ENCODE measurements around the gene SSNA1.

The SSNA1 gene

DNA sequence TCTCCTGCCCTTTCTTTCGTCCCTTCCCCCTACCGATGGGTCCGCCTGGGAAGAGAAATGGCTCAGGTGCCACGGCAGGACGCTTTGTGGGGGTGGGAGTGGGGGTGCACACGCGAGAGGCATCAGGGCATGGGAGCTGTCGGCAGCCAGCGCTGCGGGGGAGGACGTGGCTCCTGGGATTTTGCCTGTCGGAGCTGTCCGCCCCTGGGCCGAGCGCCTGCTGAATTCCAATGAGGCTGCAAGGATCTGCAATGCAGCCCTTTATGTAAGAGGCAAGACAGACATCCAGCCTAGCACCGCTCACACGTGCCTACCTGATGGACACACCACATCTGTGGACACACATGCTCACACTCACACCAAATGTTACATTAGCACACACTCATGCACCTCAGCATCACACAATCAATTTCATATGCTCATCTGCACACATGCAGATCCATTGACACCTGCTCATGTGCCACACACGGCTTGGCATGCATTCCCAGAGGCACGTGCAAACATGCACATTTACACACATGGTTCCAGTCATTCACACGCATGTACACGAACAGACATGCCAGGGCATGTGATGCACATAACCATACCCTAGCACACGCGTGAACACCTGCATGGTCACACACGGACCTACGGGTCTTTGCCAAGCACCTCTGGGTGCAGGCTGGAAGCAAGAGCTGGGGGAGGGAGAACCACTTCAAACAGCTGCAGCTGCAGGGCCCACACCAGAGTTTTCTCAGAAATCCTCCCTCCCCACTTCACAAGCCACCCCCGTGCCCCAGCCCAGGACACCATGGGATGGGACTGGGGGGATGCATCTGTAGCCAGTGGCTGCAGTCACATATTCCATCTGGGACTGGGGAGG is 48.1 kb upstream of the SSNA1 start:
- peak; percentile 81 for ATAC-seq (ENCODE audit: insufficient read depth, low read depth)

DNA sequence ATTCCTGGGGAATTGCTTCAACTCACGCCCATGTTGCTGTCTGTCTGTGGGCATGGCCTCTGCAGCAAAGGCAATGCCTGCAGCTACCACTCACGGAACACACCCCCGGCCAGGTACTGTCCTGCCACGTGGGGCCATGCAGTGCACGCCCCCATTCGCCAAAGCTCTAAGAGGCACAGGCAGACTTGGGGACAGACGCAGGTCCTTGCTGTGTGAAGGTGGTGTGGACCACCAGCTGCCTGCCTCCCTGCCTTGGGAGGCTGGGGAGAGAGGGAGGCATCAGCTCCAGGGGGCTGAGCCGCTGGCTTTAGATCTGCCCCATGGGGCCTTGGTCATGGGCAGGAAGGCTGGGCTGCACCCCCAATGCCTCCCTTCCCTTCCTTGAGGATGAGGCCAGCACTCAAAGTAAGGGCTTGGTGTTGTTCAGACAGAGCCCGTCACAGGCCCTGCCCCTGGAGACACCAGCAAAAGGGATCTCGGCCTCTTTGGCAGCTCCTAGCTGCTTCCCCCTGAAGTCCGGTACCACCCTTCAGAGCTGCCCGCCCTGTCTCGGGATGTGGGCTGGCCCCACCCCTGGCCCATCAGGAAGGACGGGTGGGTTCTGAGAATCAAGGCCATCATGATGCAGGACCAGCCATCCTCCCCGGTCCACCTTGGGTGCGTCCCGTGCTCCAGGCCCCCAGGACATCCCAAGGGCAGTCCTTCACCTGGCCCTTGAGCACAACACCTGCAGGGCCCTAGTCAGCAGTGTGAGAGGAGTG is 47.2 kb upstream of the SSNA1 start:
- Histone ChIP-seq H3K4me2 (ENCODE audit: insufficient read depth, low read length) (no peak overlapping the region), H2AFZ (ENCODE audit: low read depth, low read length) (no peak overlapping the region), H3K4me3 (ENCODE audit: low read depth in 1 of 2, low read length in 2 of 2) (no peak overlapping the region), H3K36me3 (ENCODE audit: insufficient read depth, low read length) (no peaks in the 10 kb centered on the region), H4K20me1 (ENCODE audit: insufficient read depth, low read length) (peaks cover 23% of the 10 kb centered on the region), H3K4me1 (ENCODE audit: insufficient read depth, low read length) (peaks cover 18% of the 10 kb centered on the region), H3K9ac (ENCODE audit: low read depth, low read length) (no peak overlapping the region), H3K27me3 (ENCODE audit: insufficient read depth, low read length, poor library complexity) (no peaks in the 10 kb centered on the region), H3K79me2 (ENCODE audit: insufficient read depth, low read length) (no peaks in the 10 kb centered on the region), H3K27ac (ENCODE audit: low read length) (no peak overlapping the region), H3K9me3 (ENCODE audit: insufficient read depth, low read length, severe bottlenecking) (no peaks in the 10 kb centered on the region)
- no peak for TF ChIP-seq EZH2 (IDR thresholded peaks at IDR 0.05; ENCODE audit: borderline replicate concordance, low read depth, low read length, severe bottlenecking)
- TF ChIP-seq, protein P1, sequence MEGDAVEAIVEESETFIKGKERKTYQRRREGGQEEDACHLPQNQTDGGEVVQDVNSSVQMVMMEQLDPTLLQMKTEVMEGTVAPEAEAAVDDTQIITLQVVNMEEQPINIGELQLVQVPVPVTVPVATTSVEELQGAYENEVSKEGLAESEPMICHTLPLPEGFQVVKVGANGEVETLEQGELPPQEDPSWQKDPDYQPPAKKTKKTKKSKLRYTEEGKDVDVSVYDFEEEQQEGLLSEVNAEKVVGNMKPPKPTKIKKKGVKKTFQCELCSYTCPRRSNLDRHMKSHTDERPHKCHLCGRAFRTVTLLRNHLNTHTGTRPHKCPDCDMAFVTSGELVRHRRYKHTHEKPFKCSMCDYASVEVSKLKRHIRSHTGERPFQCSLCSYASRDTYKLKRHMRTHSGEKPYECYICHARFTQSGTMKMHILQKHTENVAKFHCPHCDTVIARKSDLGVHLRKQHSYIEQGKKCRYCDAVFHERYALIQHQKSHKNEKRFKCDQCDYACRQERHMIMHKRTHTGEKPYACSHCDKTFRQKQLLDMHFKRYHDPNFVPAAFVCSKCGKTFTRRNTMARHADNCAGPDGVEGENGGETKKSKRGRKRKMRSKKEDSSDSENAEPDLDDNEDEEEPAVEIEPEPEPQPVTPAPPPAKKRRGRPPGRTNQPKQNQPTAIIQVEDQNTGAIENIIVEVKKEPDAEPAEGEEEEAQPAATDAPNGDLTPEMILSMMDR (IDR thresholded peaks at IDR 0.05; ENCODE audit: borderline replicate concordance, extremely low read depth, low read length, poor library complexity, severe bottlenecking): no peak
- DNase-seq: no peak
- no peak; the same call in 1 of the 3 replicates for ATAC-seq (ENCODE audit: insufficient read depth, low read depth)

More for the DNA sequence above, 48.1 kb upstream of the SSNA1 start:
- H4K20me1 ChIP-seq (ENCODE audit: insufficient read depth, low read length): peaks cover 23% of the 10 kb centered on the region
- H3K9me3 ChIP-seq (ENCODE audit: insufficient read depth, low read length, severe bottlenecking): no peaks in the 10 kb centered on the region
- no peaks in the 10 kb centered on the region for H3K79me2 ChIP-seq (ENCODE audit: insufficient read depth, low read length)
- peaks cover 18% of the 10 kb centered on the region for H3K4me1 ChIP-seq (ENCODE audit: insufficient read depth, low read length)
- H3K36me3 ChIP-seq (ENCODE audit: insufficient read depth, low read length): no peaks in the 10 kb centered on the region
- no peak overlapping the region for H3K9ac ChIP-seq (ENCODE audit: low read depth, low read length)
- no peaks in the 10 kb centered on the region for H3K27me3 ChIP-seq (ENCODE audit: insufficient read depth, low read length, poor library complexity)
- peak; percentile 76 for DNase-seq
- no peak overlapping the region for H3K4me2 ChIP-seq (ENCODE audit: insufficient read depth, low read length)
- H2AFZ ChIP-seq (ENCODE audit: low read depth, low read length): no peak overlapping the region
- H3K27ac ChIP-seq (ENCODE audit: low read length): no peak overlapping the region
- no peak overlapping the region for H3K4me3 ChIP-seq (ENCODE audit: low read depth in 1 of 2, low read length in 2 of 2)
- no peak for TF ChIP-seq EZH2 (IDR thresholded peaks at IDR 0.05; ENCODE audit: borderline replicate concordance, low read depth, low read length, severe bottlenecking)
- TF ChIP-seq, protein P1 (IDR thresholded peaks at IDR 0.05; ENCODE audit: borderline replicate concordance, extremely low read depth, low read length, poor library complexity, severe bottlenecking): no peak

DNA sequence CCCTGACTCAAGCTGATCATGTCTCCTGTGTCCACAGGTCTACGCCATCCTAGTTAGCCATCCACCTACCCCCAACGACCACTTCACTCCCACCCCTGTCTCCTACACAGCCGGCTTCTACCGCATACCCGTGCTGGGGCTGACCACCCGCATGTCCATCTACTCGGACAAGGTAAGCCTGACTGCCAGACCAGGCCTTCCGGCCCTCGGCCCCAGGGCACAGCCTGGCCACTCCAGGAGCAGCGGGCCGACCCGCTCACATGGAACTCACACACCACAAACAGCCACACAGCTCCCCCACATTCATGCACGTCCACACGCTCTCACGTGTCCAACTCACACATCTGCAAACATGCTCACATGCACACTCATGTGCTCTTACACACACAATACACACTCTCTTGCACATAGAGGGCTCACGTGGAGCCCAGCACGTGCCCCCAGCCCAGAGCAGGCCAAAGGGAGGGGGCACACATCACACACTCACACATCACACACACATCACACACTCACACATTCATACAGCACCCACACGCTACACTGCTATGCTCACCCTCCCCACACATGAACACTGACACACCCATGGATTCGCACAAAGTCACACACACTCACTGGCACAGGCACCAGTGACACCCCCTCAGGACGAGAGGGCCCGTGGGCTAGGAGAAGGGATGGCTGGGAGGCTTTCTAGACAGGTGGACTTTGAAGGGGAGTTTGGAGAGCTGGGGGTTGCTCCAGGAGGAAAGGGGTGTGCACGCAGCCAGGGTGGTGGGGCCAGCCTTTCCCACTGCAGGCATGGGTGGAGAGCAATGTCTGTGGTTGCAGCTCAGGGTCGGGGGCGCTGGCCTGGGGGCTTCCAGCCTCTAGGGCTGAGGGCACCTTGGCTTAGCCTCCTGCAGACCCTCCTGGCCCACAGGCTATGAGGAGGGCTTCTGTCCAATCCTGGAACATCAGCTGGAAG is 46.2 kb upstream of the SSNA1 start:
- TF ChIP-seq EZH2 (IDR thresholded peaks at IDR 0.05; ENCODE audit: borderline replicate concordance, low read depth, low read length, severe bottlenecking): no peak
- TF ChIP-seq, protein P1 (IDR thresholded peaks at IDR 0.05; ENCODE audit: borderline replicate concordance, extremely low read depth, low read length, poor library complexity, severe bottlenecking): no peak
- Histone ChIP-seq H3K4me2 (ENCODE audit: insufficient read depth, low read length) (no peak overlapping the region), H2AFZ (ENCODE audit: low read depth, low read length) (no peak overlapping the region), H3K9me3 (ENCODE audit: insufficient read depth, low read length, severe bottlenecking) (no peaks in the 10 kb centered on the region), H3K4me3 (ENCODE audit: low read depth in 1 of 2, low read length in 2 of 2) (no peak overlapping the region), H3K27ac (ENCODE audit: low read length) (no peak overlapping the region), H3K27me3 (ENCODE audit: insufficient read depth, low read length, poor library complexity) (no peaks in the 10 kb centered on the region), H3K9ac (ENCODE audit: low read depth, low read length) (no peak overlapping the region), H3K36me3 (ENCODE audit: insufficient read depth, low read length) (no peaks in the 10 kb centered on the region), H3K4me1 (ENCODE audit: insufficient read depth, low read length) (peaks cover 18% of the 10 kb centered on the region), H3K79me2 (ENCODE audit: insufficient read depth, low read length) (no peaks in the 10 kb centered on the region), H4K20me1 (ENCODE audit: insufficient read depth, low read length) (peaks cover 23% of the 10 kb centered on the region)
- ATAC-seq (ENCODE audit: insufficient read depth, low read depth) (no peak), DNase-seq (no peak)

Data from DND-41 (cell line).